Smooth muscle cell (in vitro differentiated cells): ENCODE results near the gene JUN. TPM values are rescaled to one million over a fixed set of nuclear protein-coding genes. Genes with fewer than 3 reads are reported as not detected.
"Not testable (repeated sequence)": the region's sequence is repeated elsewhere in the genome, so short reads cannot be mapped to it uniquely, and the experiment has no call there.

ENCODE experiments used
- DNase-seq: peaks from one replicate; lab custom pipeline; 2025; ENCODE audit not compliant: unreplicated experiment; lab: John Stamatoyannopoulos, UW
- H2AFZ ChIP-seq: fragments of 200-600 bp; sonication (generic); 2 replicates; pipeline ENCODE4 v1.6.0; 2016; ENCODE audit warnings: antibody characterized with exemption, low read depth, mild to moderate bottlenecking
- H3F3A ChIP-seq: fragments of 200-600 bp; sonication (generic); 2 replicates; pipeline ENCODE4 v1.6.0; 2017; ENCODE audit warnings: antibody characterized with exemption, low read depth
- H3K27ac ChIP-seq: fragments of 200-600 bp; sonication (generic); 2 replicates; pipeline ENCODE4 v1.5.1; 2016; ENCODE audit warnings: low read depth, mild to moderate bottlenecking
- H3K27me3 ChIP-seq: fragments of 200-600 bp; sonication (generic); 2 replicates; pipeline ENCODE4 v1.6.1; 2016; ENCODE audit warnings: low read depth, mild to moderate bottlenecking
- H3K36me3 ChIP-seq: fragments of 200-600 bp; sonication (generic); 2 replicates; pipeline ENCODE4 v1.5.1; 2016; ENCODE audit warnings: low read depth
- H3K4me1 ChIP-seq: fragments of 200-600 bp; sonication (generic); 2 replicates; pipeline ENCODE4 v1.5.1; 2016; ENCODE audit warnings: low read depth
- H3K4me2 ChIP-seq: fragments of 200-600 bp; sonication (generic); 2 replicates; pipeline ENCODE4 v1.6.0; 2016; ENCODE audit warnings: mild to moderate bottlenecking
- H3K4me3 ChIP-seq: fragments of 200-600 bp; sonication (generic); 2 replicates; pipeline ENCODE4 v1.5.1; 2016; ENCODE audit warnings: mild to moderate bottlenecking
- H3K79me2 ChIP-seq: fragments of 200-600 bp; sonication (generic); 2 replicates; pipeline ENCODE4 v1.6.0; 2016; ENCODE audit warnings: low read depth, mild to moderate bottlenecking
- H3K9ac ChIP-seq: fragments of 200-600 bp; sonication (generic); 2 replicates; pipeline ENCODE4 v1.6.0; 2016; ENCODE audit warnings: low read depth
- H3K9me3 ChIP-seq: fragments of 200-600 bp; sonication (generic); replicated peaks from 2 replicates; pipeline ENCODE4 v1.5.1; 2016; ENCODE audit warnings: low read depth
- H4K20me1 ChIP-seq: fragments of 200-600 bp; sonication (generic); 2 replicates; pipeline ENCODE4 v1.6.0; 2016; ENCODE audit warnings: low read depth
- WGBS: methylation state at CpG from one replicate; pipeline ENCODE4 v1.1.7; 2016; ENCODE audit warnings: low lambda C conversion rate; 5-methylcytosine and 5-hydroxymethylcytosine counted together
- polyA plus RNA-seq: library from polyadenylated mRNA; unstranded; fragments of >200 nt; fragmentation: Nextera tagmentation; extraction: Ambion mirVana; gene quantifications from 2 replicates; pipeline ENCODE4 v1.2.1, GENCODE V29; 2016
- total RNA-seq: library from RNA; depleted of rRNA; stranded (reverse); fragments of >200 nt; gene quantifications from 2 replicates; pipeline ENCODE4 v1.2.3, GENCODE V29; 2014
- TF ChIP-seq, protein P1 (sequence below): fragments of 200-600 bp; sonication (generic); IDR thresholded peaks from 2 replicates; pipeline ENCODE4 v1.5.1; 2017; ENCODE audit warnings: borderline replicate concordance, mild to moderate bottlenecking, antibody characterized with exemption; ENCODE audit not compliant: insufficient read depth, poor library complexity, severe bottlenecking

JUN gene
- total and polyA plus RNA-seq, 2 experiments from 2014 or later: 200 to 286 TPM

GRCh38 chr1:58802640-58803399 lies 19.0 kb upstream of the JUN start:
- no peak overlapping the region for H3K4me2 ChIP-seq
- no peak overlapping the region for H3K27ac ChIP-seq
- DNase-seq: no peak
- no peaks in the 10 kb centered on the region for H3F3A ChIP-seq
- no peaks in the 10 kb centered on the region for H3K36me3 ChIP-seq
- no peak overlapping the region for H3K9ac ChIP-seq
- no peaks in the 10 kb centered on the region for H4K20me1 ChIP-seq
- H3K79me2 ChIP-seq: no peaks in the 10 kb centered on the region
- H3K4me3 ChIP-seq: no peak overlapping the region
- TF ChIP-seq, protein P1, sequence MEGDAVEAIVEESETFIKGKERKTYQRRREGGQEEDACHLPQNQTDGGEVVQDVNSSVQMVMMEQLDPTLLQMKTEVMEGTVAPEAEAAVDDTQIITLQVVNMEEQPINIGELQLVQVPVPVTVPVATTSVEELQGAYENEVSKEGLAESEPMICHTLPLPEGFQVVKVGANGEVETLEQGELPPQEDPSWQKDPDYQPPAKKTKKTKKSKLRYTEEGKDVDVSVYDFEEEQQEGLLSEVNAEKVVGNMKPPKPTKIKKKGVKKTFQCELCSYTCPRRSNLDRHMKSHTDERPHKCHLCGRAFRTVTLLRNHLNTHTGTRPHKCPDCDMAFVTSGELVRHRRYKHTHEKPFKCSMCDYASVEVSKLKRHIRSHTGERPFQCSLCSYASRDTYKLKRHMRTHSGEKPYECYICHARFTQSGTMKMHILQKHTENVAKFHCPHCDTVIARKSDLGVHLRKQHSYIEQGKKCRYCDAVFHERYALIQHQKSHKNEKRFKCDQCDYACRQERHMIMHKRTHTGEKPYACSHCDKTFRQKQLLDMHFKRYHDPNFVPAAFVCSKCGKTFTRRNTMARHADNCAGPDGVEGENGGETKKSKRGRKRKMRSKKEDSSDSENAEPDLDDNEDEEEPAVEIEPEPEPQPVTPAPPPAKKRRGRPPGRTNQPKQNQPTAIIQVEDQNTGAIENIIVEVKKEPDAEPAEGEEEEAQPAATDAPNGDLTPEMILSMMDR: no peak
- no peaks in the 10 kb centered on the region for H3K4me1 ChIP-seq
- whole genome bisulfite sequencing: 60% methylated on average over 5 of the region's 5 CpGs
- H3K27me3 ChIP-seq: no peaks in the 10 kb centered on the region
- no peaks in the 10 kb centered on the region for H3K9me3 ChIP-seq
- no peak overlapping the region for H2AFZ ChIP-seq

DNA sequence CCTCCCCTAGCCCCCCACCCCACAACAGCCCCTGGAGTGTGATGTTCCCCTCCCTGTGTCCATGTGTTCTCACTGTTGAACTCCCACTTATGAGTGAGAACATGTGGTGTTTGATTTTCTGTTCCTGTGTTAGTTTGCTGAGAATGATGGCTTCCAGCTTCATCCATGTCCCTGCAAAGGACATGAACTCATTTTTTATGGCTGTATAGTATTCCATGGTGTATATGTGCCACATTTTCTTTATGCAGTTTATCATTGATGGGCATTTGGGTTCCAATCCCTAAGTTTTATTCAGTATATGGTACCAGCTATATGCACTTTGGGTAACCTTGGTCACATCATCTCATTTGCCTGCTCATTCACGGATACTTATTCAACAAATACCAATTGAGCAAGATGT lies 17.4 kb upstream of the JUN start:
- WGBS: 100% methylated on average over 1 of the region's 1 CpG
- H3K4me3 ChIP-seq: not testable (repeated sequence)

DNA sequence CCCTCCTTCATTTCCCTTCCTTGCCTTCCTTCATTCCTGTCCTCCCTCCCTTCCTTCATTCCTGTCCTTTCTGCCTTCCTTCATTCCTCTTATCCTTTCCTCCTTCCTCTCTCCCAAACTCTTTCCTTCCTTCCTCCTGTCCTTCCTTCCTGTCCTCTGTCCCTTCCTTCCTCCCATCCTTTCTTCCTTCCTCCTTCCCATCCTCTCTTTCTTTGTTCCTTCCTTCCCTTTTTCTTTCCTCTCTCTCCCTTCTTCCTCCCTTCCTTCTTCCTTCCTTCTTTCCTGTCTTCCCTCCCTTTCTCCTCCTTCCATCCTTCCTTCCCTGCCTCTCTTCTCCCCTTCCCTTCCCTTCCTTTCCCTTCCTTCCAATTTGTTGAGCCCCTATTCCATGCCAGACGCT lies 15.8 kb upstream of the JUN start:
- no peaks in the 10 kb centered on the region for H3F3A ChIP-seq
- no peak overlapping the region for H3K27ac ChIP-seq
- H3K36me3 ChIP-seq: no peaks in the 10 kb centered on the region
- H3K9ac ChIP-seq: no peak overlapping the region
- no peaks in the 10 kb centered on the region for H3K27me3 ChIP-seq
- H2AFZ ChIP-seq: no peak overlapping the region
- 83% methylated on average over 1 of the region's 1 CpG for WGBS
- no peak overlapping the region for H3K4me3 ChIP-seq
- H3K9me3 ChIP-seq: no peaks in the 10 kb centered on the region
- no peaks in the 10 kb centered on the region for H3K79me2 ChIP-seq
- TF ChIP-seq, protein P1: no peak
- no peaks in the 10 kb centered on the region for H4K20me1 ChIP-seq
- H3K4me2 ChIP-seq: no peak overlapping the region
- no peaks in the 10 kb centered on the region for H3K4me1 ChIP-seq
- DNase-seq: no peak

More for the DNA sequence above, 17.4 kb upstream of the JUN start:
- not testable (repeated sequence) for H3K4me1 ChIP-seq, H3K4me2 ChIP-seq, H3F3A ChIP-seq, H3K79me2 ChIP-seq, H3K27ac ChIP-seq, H2AFZ ChIP-seq, H3K9me3 ChIP-seq, H3K27me3 ChIP-seq, H4K20me1 ChIP-seq, DNase-seq, H3K9ac ChIP-seq, H3K36me3 ChIP-seq

GRCh38 chr1:58798910-58799442 lies 15.1 kb upstream of the JUN start:
- Histone ChIP-seq H3F3A (no peaks in the 10 kb centered on the region), H3K27ac (no peak overlapping the region), H3K4me1 (no peaks in the 10 kb centered on the region), H3K4me3 (no peak overlapping the region), H3K36me3 (no peaks in the 10 kb centered on the region), H4K20me1 (no peaks in the 10 kb centered on the region), H3K27me3 (no peaks in the 10 kb centered on the region), H2AFZ (no peak overlapping the region), H3K9ac (no peak overlapping the region), H3K79me2 (no peaks in the 10 kb centered on the region), H3K9me3 (no peaks in the 10 kb centered on the region), H3K4me2 (no peak overlapping the region)
- DNase-seq: no peak
- 80% methylated on average over 1 of the region's 1 CpG for WGBS
- TF ChIP-seq, protein P1: no peak
